GM12872 (cell line): ENCODE data around the gene RRAGC.

Experiments used
- TF ChIP-seq, protein P1 (sequence below): IDR thresholded peaks from 3 replicates; pipeline ENCODE4 v1.5.1; 2011; ENCODE audit warnings: low read depth, mild to moderate bottlenecking, low read length, moderate library complexity; ENCODE audit not compliant: insufficient read depth

Gene RRAGC

DNA sequence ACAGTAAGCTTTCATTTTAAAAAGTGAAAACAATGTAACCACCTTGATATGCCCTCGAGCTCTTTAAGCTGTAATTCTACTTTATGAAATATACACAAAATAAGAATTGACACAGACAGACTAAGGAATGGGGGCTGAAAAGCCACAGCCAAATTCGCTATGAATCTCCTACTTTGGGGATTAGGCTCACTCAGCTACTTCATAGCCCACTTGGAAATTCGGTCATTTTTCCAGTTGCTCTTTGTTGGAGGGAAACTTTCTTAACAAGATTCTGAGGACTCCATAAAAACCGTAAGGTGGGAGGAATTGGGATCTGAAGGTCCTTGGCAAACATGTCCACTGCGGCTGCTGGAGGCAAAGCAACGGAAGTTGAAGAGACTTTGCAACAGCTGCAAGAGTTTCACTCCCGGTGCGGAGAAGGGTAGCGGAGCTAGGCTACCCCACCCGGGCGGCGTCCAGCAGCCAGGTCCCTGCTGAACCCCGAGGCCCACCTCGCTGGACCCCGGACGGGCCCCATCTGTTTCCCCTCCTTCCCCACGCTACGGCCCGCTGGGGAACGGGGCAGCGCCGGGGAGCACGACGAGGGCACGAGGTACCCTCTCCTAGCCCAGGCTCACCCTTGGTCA lies 12.9 kb upstream of the RRAGC start:
- TF ChIP-seq, protein P1, sequence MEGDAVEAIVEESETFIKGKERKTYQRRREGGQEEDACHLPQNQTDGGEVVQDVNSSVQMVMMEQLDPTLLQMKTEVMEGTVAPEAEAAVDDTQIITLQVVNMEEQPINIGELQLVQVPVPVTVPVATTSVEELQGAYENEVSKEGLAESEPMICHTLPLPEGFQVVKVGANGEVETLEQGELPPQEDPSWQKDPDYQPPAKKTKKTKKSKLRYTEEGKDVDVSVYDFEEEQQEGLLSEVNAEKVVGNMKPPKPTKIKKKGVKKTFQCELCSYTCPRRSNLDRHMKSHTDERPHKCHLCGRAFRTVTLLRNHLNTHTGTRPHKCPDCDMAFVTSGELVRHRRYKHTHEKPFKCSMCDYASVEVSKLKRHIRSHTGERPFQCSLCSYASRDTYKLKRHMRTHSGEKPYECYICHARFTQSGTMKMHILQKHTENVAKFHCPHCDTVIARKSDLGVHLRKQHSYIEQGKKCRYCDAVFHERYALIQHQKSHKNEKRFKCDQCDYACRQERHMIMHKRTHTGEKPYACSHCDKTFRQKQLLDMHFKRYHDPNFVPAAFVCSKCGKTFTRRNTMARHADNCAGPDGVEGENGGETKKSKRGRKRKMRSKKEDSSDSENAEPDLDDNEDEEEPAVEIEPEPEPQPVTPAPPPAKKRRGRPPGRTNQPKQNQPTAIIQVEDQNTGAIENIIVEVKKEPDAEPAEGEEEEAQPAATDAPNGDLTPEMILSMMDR: no peak

DNA sequence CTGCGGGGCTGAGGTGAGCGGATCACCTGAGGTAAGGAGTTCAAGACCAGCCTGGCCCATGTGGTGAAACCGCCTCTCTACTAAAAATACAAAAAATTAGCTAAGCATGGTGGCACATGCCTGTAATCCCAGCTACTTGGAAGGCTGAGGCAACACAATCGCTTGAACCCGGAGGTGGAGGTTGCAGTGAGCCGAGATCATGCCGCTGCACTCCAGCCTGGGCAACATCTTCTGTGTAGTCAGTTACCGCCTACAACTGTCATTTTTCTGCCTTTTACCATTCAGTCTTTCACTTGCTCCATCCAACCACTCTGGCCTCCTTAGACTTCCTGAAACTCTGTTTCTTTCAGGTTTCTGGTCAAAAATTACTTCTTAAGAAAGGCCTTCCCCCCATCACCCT lies 11.4 kb upstream of the RRAGC start:
- TF ChIP-seq, protein P1: no peak

DNA sequence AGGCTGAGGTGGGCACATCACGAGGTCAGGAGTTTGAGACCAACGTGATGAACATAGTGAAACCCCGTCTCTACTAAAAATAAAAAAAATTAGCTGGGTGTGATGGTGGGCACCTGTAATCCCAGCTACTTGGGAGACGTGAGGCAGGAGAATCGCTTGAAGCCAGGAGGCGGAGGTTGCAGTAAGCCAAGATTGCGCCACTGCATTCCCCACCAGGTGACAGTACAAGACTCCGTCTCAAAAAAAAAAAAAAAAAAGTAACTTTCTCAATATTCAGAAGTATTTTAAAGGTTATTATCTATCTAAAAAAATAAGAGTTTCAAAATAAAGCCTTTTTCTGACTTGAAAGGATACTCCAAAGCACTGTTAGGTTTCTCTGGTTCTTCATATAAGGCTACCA lies 7.6 kb upstream of the RRAGC start:
- TF ChIP-seq, protein P1: no peak

DNA sequence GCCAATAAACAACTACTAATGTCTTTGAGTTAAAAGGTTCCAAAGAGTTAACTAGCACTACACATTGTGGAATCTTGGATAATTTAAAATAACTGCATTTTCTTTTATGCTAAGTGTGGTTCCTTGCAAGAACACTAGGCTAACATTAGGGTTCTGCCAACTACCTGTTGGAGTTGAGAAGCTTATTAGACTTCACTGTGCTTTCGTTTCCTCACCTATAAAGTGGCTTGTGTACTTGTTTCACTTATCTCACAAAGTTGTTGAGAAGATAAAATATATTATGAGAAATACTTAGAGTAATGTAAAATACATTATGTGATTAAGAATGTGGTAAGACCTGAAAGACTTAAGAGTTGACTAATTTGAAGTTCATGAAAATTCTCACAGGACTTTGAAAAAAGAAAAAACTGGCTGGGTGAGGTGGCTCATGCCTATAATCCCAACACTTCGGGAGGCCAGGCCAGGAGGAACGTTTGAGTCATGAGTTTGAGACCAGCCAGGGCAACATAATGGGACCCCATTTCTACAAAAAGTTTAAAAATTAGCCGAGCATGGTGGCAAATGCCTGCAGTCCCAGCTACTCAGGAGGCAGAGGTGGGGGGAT lies 5.6 kb upstream of the RRAGC start:
- TF ChIP-seq, protein P1: no peak

DNA sequence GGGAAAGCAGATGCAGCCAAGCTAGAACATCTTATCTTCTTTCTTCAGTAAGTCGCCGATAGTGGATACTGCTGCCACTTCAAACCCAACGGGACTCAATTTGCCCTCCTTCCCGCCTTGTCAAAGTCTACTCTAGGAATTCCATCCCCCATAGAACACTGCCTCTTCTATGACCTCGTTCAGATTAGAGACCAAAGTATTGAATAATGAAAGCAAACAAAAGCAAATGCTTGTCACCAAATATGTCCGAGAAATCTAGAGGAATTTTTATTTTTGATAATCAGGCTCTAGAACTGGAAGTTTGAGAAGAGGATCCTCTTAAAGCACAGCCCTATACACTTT lies 853 bp upstream of the RRAGC start:
- TF ChIP-seq, protein P1: no peak

DNA sequence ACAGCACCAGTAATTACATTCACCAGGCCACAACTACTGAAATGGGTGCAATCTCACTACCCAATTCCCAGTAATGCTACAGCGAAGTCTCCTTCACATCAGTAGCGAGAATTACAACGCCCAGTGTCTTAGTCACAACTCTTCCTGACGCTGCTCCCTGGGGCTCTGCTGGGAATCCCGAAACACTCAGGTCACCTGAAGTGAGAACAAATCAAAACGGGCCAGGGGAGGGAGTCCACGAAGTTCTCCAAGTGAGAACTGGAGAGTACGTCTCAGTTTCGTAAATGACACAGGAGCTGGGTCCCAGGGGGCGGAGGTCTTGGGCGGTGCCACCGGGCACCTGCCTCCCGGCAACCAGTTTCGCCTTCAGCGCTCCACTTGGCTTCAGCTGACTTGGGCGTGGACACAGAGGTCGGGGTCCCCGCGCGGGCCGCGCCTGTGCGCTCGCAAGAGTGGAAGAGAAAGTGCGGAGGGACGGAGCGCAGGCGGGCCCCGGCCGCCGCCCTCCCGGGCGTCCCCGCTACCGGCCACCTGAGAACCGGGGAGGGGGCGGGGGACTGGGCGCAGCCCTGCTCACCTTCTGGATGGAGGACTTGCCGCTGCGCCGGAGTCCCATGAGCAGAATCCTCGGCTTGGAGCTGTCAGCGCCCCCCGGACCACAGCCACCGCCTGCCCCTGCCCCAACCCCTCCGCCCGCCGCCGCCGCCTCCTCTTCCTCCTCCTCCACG lies 575 bp downstream of the RRAGC start:
- TF ChIP-seq, protein P1: no peak

DNA sequence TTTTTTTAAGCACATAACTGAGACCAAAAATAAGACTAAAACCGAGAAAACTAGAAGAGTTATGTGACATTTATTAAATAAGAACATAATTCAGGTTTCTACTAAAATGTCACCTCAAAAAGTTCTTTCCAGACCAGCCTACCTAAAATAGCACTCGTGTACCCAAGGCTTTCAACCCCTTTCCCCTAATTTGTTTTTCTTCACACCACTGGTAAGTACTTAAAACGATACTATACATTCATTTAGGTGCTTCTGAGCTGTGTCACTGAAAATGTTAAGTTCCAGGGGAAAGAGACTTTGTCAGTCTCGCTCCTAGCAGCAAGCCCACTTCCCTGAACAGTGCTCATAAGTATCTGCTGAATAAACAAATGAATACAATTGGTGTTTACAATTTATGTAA lies 6.8 kb downstream of the RRAGC start:
- TF ChIP-seq, protein P1: no peak
